GM12891 (cell line): ENCODE results near the gene JMY.

Experiments used
- POLR2A ChIP-seq: IDR thresholded peaks from 2 replicates; pipeline ENCODE4 v1.6.1; 2011; ENCODE audit warnings: low read depth, low read length, control low read depth
- SPI1 ChIP-seq: IDR thresholded peaks from 2 replicates; pipeline ENCODE4 v1.6.1; 2011; ENCODE audit warnings: low read depth, low read length, control low read depth
- TAF1 ChIP-seq: IDR thresholded peaks from 2 replicates; pipeline ENCODE4 v1.6.1; 2011; ENCODE audit warnings: low read depth, low read length, control low read depth

DNA sequence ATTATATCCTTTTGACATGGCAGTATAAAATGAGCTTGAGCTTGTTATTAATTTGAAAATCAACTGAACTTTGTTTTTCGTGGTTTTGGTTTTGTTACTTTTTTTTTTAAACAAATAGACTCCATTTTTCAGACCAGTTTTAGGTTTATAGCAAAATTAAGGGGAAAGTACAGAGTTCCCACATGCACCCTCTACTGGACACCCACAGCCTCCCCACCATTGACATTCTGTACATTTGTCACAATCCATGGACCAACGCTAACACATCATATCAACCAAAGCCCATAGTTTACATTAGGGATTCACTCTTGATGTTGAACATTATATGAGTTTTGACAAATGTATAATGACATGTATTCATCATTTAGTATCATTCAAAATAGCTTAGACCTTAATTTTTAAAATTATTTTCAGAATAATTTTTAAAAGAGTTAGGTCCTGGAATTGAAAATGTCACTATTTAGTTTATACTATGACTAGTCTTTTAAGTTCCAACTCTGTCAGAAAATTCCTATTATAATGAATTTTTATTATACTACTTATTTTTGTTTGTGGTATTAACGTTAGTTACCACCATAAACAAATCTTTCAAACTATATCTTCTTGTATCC lies 35.3 kb upstream of the JMY start:
- no peak for TF ChIP-seq POLR2A
- no peak for TF ChIP-seq SPI1
- TF ChIP-seq TAF1: no peak
